ENCODE results near the gene CLCA4. TPM values are rescaled to one million over a fixed set of nuclear protein-coding genes. Genes with fewer than 3 reads are reported as not detected.

The CLCA4 gene
- total RNA-seq, 1 donor, result not detected

GRCh38 chr1:86523670-86524354 lies 23.1 kb upstream of the CLCA4 start:
- no peak for TF ChIP-seq CTCF (IDR thresholded peaks at IDR 0.05; ENCODE audit: insufficient read depth, low read length)
- no peak overlapping the region for H3K4me3 ChIP-seq (ENCODE audit: low read depth, low read length)

GRCh38 chr1:86527306-86527705 lies 19.6 kb upstream of the CLCA4 start:
- no peak for TF ChIP-seq CTCF (IDR thresholded peaks at IDR 0.05; ENCODE audit: insufficient read depth, low read length)
- no peak overlapping the region for H3K4me3 ChIP-seq (ENCODE audit: low read depth, low read length)
- no peak for DNase-seq (ENCODE audit: low read depth)

More at GRCh38 chr1:86523670-86524354, 23.1 kb upstream of the CLCA4 start:
- no peak for DNase-seq (ENCODE audit: low read depth)

- no peak for TF ChIP-seq CTCF (IDR thresholded peaks at IDR 0.05; ENCODE audit: insufficient read depth, low read length)
- no peak overlapping the region for H3K4me3 ChIP-seq (ENCODE audit: low read depth, low read length)
- DNase-seq (ENCODE audit: low read depth), result no peak
These were observed 16.6 kb upstream of the CLCA4 start for GRCh38 chr1:86530211-86530845.

GRCh38 chr1:86537928-86538695 lies 8.8 kb upstream of the CLCA4 start:
- no peak for TF ChIP-seq CTCF (IDR thresholded peaks at IDR 0.05; ENCODE audit: insufficient read depth, low read length)
- peak; percentile 25 for DNase-seq (ENCODE audit: low read depth)

GRCh38 chr1:86538775-86539174 lies 8.1 kb upstream of the CLCA4 start:
- DNase-seq (ENCODE audit: low read depth), result no peak
- no peak overlapping the region for H3K4me3 ChIP-seq (ENCODE audit: low read depth, low read length)
- TF ChIP-seq CTCF (IDR thresholded peaks at IDR 0.05; ENCODE audit: insufficient read depth, low read length), result no peak

More at GRCh38 chr1:86537928-86538695, 8.8 kb upstream of the CLCA4 start:
- no peak overlapping the region for H3K4me3 ChIP-seq (ENCODE audit: low read depth, low read length)

GRCh38 chr1:86541859-86542258 lies 5.0 kb upstream of the CLCA4 start:
- DNase-seq (ENCODE audit: low read depth), result peak; percentile 6
- TF ChIP-seq CTCF (IDR thresholded peaks at IDR 0.05; ENCODE audit: insufficient read depth, low read length), result no peak
- H3K4me3 ChIP-seq (ENCODE audit: low read depth, low read length), result no peak overlapping the region

Data from fibroblast of the aortic adventitia (primary cell).